Endothelial cell of umbilical vein (primary cell): ENCODE data around the gene NME4. TPM values are rescaled to one million over a fixed set of nuclear protein-coding genes. Genes with fewer than 3 reads are reported as not detected.
A peak's percentile ranks its signal among the peaks of the same experiment; 100 is the strongest.

Experiments
- BruUV-seq: library from RNA; stranded (reverse); fragments of 400-500 nt; replicated peaks from 2 replicates; lab custom pipeline; 2021; lab: Mats Ljungman, UMichigan
- CTCF ChIA-PET: fragments of 300-600, 350-600 bp; sonication (Branson Sonifier 250); formaldehyde crosslinking; loops from one replicate; lab custom pipeline; 2021; ENCODE audit warnings: antibody characterized with exemption, inconsistent platforms; lab: Charles Lee
- POLR2A ChIA-PET: fragments of 300-600, 350-600 bp; sonication (Branson Sonifier 250); formaldehyde crosslinking; loops from one replicate; lab custom pipeline; 2021; ENCODE audit warnings: antibody characterized with exemption, inconsistent platforms; lab: Charles Lee
- DNase-seq: peaks from one replicate; pipeline ENCODE4 v3.0.0-alpha.2; 2011; ENCODE audit warnings: low read depth, low spot score
- FAIRE-seq: peaks from 2 replicates; lab custom pipeline; 2011; peaks lifted over from hg19 to GRCh38; lab: Jason Lieb, UNC
- H2AFZ ChIP-seq: 2 replicates; pipeline ENCODE4 v1.6.0; 2012; ENCODE audit warnings: low read depth, low read length, control low read depth, inconsistent platforms
- H3K27ac ChIP-seq: 2 replicates; pipeline ENCODE4 v1.5.1; 2011; ENCODE audit warnings: low read depth, mild to moderate bottlenecking, control low read depth, low read length, moderate library complexity; ENCODE audit not compliant: insufficient read depth
- H3K27me3 ChIP-seq, 2 experiments: 2 replicates each; pipeline versions ENCODE4 v1.6.0 to v1.6.1; 2011; ENCODE audit warnings: low read length in 2 of 2, mixed read lengths in 1 of 2; ENCODE audit not compliant: control insufficient read depth in 2 of 2, insufficient read depth in 2 of 2
- H3K36me3 ChIP-seq, 2 experiments: 2 replicates in 1 of 2; 3 replicates in 1 of 2; pipeline ENCODE4 v1.5.1; 2011; ENCODE audit warnings: low read length in 2 of 2, mild to moderate bottlenecking in 1 of 2, moderate library complexity in 1 of 2; ENCODE audit not compliant: control insufficient read depth in 2 of 2, insufficient read depth in 2 of 2; ENCODE audit errors: extremely low read depth in 1 of 2
- H3K4me1 ChIP-seq: 3 replicates; pipeline ENCODE4 v1.5.1; 2011; ENCODE audit warnings: mild to moderate bottlenecking, low read length; ENCODE audit not compliant: control insufficient read depth, insufficient read depth; ENCODE audit errors: extremely low read depth
- H3K4me2 ChIP-seq: 2 replicates; pipeline ENCODE4 v1.6.1; 2011; ENCODE audit warnings: low read length, control low read depth, mixed read lengths; ENCODE audit not compliant: insufficient read depth
- H3K4me3 ChIP-seq, 3 experiments: fragments of 200-600 bp in 1 of 3; sonication (generic), shearing (Covaris generic) in 1 of 3; replicated peaks in 1 of 3; 2 replicates each; pipeline ENCODE4 v1.5.1; 2011 to 2016; ENCODE audit warnings: control low read depth in 3 of 3, low read length in 3 of 3, mild to moderate bottlenecking in 2 of 3, inconsistent platforms in 1 of 3, low read depth in 1 of 3, moderate library complexity in 1 of 3; ENCODE audit not compliant: insufficient read depth in 1 of 3
- H3K79me2 ChIP-seq: 2 replicates; pipeline ENCODE4 v1.6.0; 2012; ENCODE audit warnings: low read length, inconsistent platforms; ENCODE audit not compliant: control insufficient read depth, insufficient read depth
- H3K9ac ChIP-seq: replicated peaks from 2 replicates; pipeline ENCODE3; 2011; ENCODE audit warnings: low read length, control low read depth; ENCODE audit not compliant: insufficient read depth; ENCODE audit errors: extremely low read depth
- H3K9me1 ChIP-seq: replicated peaks from 3 replicates; pipeline ENCODE4 v1.6.0; 2011; ENCODE audit warnings: mild to moderate bottlenecking, low read length; ENCODE audit not compliant: control insufficient read depth, insufficient read depth; ENCODE audit errors: extremely low read depth
- H3K9me3 ChIP-seq: replicated peaks from 2 replicates; pipeline ENCODE4 v1.5.1; 2012; ENCODE audit warnings: low read length, inconsistent platforms; ENCODE audit not compliant: control insufficient read depth, insufficient read depth
- H4K20me1 ChIP-seq: replicated peaks from 2 replicates; pipeline ENCODE3; 2011; ENCODE audit warnings: mild to moderate bottlenecking, low read length; ENCODE audit not compliant: control insufficient read depth, insufficient read depth; ENCODE audit errors: extremely low read depth
- EZH2 ChIP-seq: IDR thresholded peaks from 2 replicates; pipeline ENCODE4 v1.6.1; 2012; ENCODE audit warnings: borderline replicate concordance, low read depth, mild to moderate bottlenecking, moderate library complexity, low read length, inconsistent platforms; ENCODE audit not compliant: severe bottlenecking
- FOS ChIP-seq: IDR thresholded peaks from 2 replicates; pipeline ENCODE4 v1.6.1; 2011; ENCODE audit warnings: mild to moderate bottlenecking, low read length, moderate library complexity, borderline replicate concordance; ENCODE audit not compliant: insufficient read depth
- GATA2 ChIP-seq: IDR thresholded peaks from 2 replicates; pipeline ENCODE4 v1.7.0; 2011; ENCODE audit warnings: low read depth, mild to moderate bottlenecking, moderate library complexity, mixed read lengths, low read length; ENCODE audit not compliant: insufficient read length, insufficient read depth
- JUN ChIP-seq: IDR thresholded peaks from 2 replicates; pipeline ENCODE4 v1.6.1; 2011; ENCODE audit warnings: borderline replicate concordance, low read depth; ENCODE audit not compliant: insufficient read length, insufficient read depth
- MYC ChIP-seq: IDR thresholded peaks from one replicate; pipeline ENCODE4 v1.6.1; 2011; ENCODE audit warnings: mild to moderate bottlenecking, low read depth, low read length
- POLR2A ChIP-seq: IDR thresholded peaks from 2 replicates; pipeline ENCODE4 v1.6.1; 2012; ENCODE audit warnings: low read depth, mild to moderate bottlenecking, control low read depth, low read length
- POLR2AphosphoS5 ChIP-seq: IDR thresholded peaks from 2 replicates; pipeline ENCODE4 v1.6.1; 2012; ENCODE audit warnings: low read depth, mild to moderate bottlenecking, control low read depth, low read length, moderate library complexity; ENCODE audit not compliant: insufficient read depth
- dilution Hi-C: fragments of 300-500 bp; cut with MboI; formaldehyde crosslinking; loops from one replicate; pipeline ENCODE4 v1.15.0; 2019; ENCODE audit warnings: low sequenced_read_pairs; ENCODE audit not compliant: extremely low pct_ligation_motif_present
- intact Hi-C: fragments of 100-400 bp; cut with micrococcal nuclease; formaldehyde crosslinking; loops from one replicate; pipeline ENCODE4 v1.10.0; 2022
- polyA plus RNA-seq, 4 experiments: library from polyadenylated mRNA; depleted of rRNA in 3 of 4; stranded (reverse) in 3 of 4; unstranded in 1 of 4; fragments of >200 nt; gene quantifications; 2 replicates each; pipeline versions ENCODE4 v1.2.1 to v1.2.3, GENCODE V29; 2011 to 2012; ENCODE audit warnings: missing spikeins in 1 of 4
- total RNA-seq: library from RNA; stranded (reverse); gene quantifications from 2 replicates; pipeline ENCODE4 v1.2.3, GENCODE V29; 2021
- TF ChIP-seq, protein P1 (sequence below): IDR thresholded peaks from 2 replicates; pipeline ENCODE4 v1.6.1; 2011; ENCODE audit not compliant: insufficient read depth, insufficient read length
- TF ChIP-seq, protein P2 (sequence below), 2 donors: IDR thresholded peaks; 1 replicate in 1 of 2; 2 replicates in 1 of 2; pipeline ENCODE4 v1.5.1; 2011; ENCODE audit warnings: low read length in 2 of 2, mild to moderate bottlenecking in 2 of 2, moderate library complexity in 2 of 2, control low read depth in 1 of 2, inconsistent platforms in 1 of 2, low read depth in 1 of 2; ENCODE audit not compliant: insufficient read depth in 1 of 2; ENCODE audit errors: extremely low read depth in 1 of 2

Gene NME4
- total and polyA plus RNA-seq, 2 donors (not counting 3 experiments of a cell fraction or from before 2014, with no cell fraction given) = 170 to 264 TPM

DNA sequence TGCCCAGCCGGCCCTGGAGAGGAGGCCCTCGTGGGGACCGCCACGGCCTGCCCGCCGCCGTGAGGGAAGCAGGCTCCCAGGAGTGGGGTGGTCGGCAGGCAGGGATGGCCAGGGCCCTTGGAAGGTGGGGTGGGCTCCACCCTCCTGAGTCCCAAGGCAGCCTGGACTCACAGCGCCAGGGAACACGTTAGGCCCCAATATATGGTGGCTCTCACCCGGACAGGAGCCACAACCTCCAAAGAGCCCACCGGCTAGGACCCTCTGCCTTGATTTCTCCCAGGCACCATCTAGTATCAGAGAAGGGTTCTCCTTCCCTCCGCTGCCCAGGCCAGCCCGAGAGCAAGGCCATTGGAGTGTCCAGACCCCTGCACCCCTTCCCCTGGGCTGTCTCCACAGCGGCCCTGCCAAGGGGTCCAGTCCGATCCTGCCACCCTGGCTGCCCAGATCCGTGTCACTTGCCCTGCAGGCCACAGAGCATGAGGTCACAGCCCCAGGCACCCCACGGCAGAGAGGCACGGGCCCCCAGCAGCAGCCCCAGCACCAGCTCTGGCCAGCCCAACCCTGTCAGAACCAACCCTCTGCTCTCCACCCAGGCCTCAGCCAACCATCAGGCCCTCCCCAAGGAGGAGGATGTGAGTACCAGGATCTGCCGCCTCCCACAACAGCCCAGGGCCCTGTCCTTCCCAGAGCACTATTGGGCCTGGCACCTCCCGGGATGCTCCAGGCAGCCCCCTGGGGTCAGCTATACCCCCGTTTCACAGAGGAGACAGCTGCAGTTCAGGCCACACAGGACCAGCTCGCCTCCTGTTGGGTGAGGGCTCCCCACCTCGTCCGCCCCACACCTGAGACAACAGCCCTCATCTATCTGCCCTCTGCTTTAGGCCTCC lies 43.4 kb upstream of the NME4 start:
- H3K4me1 ChIP-seq = peaks cover 6% of the 10 kb centered on the region
- CTCF ChIA-PET = interaction anchor here (0.6 to 1.7 kb wide), 8 partner anchors 9 to 247 kb away, joined by 3 to 6 read pairs (median 4); partner anchors contain the start of genes ARHGDIG, LUC7L and MRPL28
- no peak overlapping the region for H3K9ac ChIP-seq
- FAIRE-seq (no peak), DNase-seq (no peak)
- no peaks in the 10 kb centered on the region for H4K20me1 ChIP-seq
- H3K4me2 ChIP-seq = peak overlapping the region; percentile 13
- no peak overlapping the region for H3K27ac ChIP-seq
- TF ChIP-seq FOS = no peak
- no peak for TF ChIP-seq EZH2
- TF ChIP-seq POLR2AphosphoS5 = no peak
- TF ChIP-seq JUN = no peak
- TF ChIP-seq MYC = no peak
- TF ChIP-seq, protein P1, sequence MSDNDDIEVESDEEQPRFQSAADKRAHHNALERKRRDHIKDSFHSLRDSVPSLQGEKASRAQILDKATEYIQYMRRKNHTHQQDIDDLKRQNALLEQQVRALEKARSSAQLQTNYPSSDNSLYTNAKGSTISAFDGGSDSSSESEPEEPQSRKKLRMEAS = no peak
- TF ChIP-seq GATA2 = no peak
- TF ChIP-seq, protein P2, sequence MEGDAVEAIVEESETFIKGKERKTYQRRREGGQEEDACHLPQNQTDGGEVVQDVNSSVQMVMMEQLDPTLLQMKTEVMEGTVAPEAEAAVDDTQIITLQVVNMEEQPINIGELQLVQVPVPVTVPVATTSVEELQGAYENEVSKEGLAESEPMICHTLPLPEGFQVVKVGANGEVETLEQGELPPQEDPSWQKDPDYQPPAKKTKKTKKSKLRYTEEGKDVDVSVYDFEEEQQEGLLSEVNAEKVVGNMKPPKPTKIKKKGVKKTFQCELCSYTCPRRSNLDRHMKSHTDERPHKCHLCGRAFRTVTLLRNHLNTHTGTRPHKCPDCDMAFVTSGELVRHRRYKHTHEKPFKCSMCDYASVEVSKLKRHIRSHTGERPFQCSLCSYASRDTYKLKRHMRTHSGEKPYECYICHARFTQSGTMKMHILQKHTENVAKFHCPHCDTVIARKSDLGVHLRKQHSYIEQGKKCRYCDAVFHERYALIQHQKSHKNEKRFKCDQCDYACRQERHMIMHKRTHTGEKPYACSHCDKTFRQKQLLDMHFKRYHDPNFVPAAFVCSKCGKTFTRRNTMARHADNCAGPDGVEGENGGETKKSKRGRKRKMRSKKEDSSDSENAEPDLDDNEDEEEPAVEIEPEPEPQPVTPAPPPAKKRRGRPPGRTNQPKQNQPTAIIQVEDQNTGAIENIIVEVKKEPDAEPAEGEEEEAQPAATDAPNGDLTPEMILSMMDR (IDR thresholded peaks at IDR 0.05; ENCODE audit: extremely low read depth in 1 of 2, insufficient read depth in 1 of 2, low read depth in 1 of 2, low read length in 2 of 2) = no peak
- TF ChIP-seq POLR2A = no peak
- peaks cover 0 to 3% of the 10 kb centered on the region in 2 experiments for H3K36me3 ChIP-seq
- no peaks in the 10 kb centered on the region for H3K27me3 ChIP-seq
- no peaks in the 10 kb centered on the region for H3K9me1 ChIP-seq
- H2AFZ ChIP-seq = peak overlapping the region; percentile 19
- dilution Hi-C loops (no loop called here), intact Hi-C loops (loop anchor here (1.0 to 5.0 kb wide), 2 partner anchors 17 to 171 kb away; partner anchors contain the start of genes HBQ1 and MRPL28)
- POLR2A ChIA-PET = no interaction called here
- no peaks in the 10 kb centered on the region for H3K9me3 ChIP-seq
- peaks cover 24% of the 10 kb centered on the region for H3K79me2 ChIP-seq
- no TSS peak for BruUV-seq
- H3K4me3 ChIP-seq = peak overlapping the region in 1 of 3 experiments; percentile 62
